GM12864 (cell line): ENCODE measurements around the gene SLC24A1.

ENCODE experiments used
- DNase-seq: peaks from one replicate; pipeline ENCODE4 v3.0.0-alpha.2; 2011; ENCODE audit warnings: low read depth
- H3K4me3 ChIP-seq: 2 replicates; pipeline ENCODE4 v1.5.1; 2011; ENCODE audit warnings: mild to moderate bottlenecking, low read depth, low read length, control low read depth
- TF ChIP-seq, protein P1 (sequence below): IDR thresholded peaks from 2 replicates; pipeline ENCODE4 v1.5.1; 2011; ENCODE audit warnings: low read depth, mild to moderate bottlenecking, moderate library complexity, low read length, control low read depth, inconsistent platforms; ENCODE audit errors: missing control alignments

Gene SLC24A1

DNA sequence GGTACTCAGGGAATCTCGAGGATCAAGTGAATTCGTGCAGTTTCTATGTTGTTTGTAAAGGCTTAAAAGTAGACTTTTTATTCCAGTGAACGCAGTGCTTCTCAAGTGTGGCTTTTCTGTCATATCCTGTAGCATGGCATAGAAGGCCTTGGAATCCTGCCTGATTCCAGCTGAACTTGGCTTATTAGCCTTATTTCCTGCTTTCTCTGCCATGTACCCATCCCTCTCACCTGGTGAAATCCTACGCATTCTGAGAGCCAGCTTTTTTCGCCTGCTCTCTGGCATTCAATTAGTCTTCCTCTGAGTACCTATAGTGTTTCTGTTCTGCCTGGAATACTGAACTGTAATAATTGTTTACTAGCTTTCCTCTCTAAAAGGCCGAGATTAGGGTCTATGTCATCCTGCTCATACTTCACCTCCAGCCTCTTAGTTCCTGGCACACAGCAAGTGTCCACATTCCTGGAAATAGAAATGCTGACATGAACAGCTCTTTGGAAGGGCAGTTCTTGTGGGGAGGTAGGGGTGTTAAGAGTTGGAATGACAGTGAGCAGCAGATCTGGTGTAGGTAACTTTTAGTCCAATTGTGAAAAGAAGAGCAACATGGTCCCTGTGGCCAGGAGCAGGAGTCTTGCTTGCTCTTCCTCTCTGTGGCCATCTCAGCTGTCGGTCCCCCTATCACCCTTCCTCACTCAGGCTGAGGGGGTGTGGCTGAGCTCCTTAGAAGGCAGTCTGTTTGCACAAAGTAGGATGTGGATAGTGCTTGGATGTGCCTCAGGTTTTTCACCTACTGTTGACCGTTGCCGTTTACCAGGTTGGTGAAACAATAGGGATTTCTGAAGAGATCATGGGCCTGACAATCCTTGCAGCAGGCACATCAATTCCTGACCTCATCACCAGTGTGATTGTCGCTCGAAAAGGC is 30.4 kb downstream of the SLC24A1 start:
- TF ChIP-seq, protein P1, sequence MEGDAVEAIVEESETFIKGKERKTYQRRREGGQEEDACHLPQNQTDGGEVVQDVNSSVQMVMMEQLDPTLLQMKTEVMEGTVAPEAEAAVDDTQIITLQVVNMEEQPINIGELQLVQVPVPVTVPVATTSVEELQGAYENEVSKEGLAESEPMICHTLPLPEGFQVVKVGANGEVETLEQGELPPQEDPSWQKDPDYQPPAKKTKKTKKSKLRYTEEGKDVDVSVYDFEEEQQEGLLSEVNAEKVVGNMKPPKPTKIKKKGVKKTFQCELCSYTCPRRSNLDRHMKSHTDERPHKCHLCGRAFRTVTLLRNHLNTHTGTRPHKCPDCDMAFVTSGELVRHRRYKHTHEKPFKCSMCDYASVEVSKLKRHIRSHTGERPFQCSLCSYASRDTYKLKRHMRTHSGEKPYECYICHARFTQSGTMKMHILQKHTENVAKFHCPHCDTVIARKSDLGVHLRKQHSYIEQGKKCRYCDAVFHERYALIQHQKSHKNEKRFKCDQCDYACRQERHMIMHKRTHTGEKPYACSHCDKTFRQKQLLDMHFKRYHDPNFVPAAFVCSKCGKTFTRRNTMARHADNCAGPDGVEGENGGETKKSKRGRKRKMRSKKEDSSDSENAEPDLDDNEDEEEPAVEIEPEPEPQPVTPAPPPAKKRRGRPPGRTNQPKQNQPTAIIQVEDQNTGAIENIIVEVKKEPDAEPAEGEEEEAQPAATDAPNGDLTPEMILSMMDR, result no peak
- DNase-seq, result no peak

DNA sequence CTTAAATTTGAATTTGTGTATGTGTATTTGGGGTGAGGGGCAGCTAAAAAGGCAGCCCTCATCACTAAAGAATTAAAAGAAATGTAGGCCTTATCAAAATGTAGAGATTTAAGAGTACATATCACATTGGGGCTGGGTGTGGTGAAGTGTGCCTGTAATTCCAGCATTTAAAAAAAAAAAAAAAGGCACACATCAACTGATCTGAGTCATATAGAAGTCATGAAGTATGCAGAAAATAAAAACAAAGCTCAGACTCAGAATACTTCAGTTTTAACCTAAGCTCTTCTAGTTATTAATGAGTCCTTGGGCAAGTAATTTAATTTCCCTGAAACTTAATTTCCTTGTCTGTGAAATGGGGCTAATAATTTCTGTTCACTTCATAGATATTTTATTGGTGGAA is 31.6 kb downstream of the SLC24A1 start:
- no peak overlapping the region for H3K4me3 ChIP-seq
- DNase-seq, result no peak
- TF ChIP-seq, protein P1, result no peak

More for the DNA sequence above, 30.4 kb downstream of the SLC24A1 start:
- no peak overlapping the region for H3K4me3 ChIP-seq

DNA sequence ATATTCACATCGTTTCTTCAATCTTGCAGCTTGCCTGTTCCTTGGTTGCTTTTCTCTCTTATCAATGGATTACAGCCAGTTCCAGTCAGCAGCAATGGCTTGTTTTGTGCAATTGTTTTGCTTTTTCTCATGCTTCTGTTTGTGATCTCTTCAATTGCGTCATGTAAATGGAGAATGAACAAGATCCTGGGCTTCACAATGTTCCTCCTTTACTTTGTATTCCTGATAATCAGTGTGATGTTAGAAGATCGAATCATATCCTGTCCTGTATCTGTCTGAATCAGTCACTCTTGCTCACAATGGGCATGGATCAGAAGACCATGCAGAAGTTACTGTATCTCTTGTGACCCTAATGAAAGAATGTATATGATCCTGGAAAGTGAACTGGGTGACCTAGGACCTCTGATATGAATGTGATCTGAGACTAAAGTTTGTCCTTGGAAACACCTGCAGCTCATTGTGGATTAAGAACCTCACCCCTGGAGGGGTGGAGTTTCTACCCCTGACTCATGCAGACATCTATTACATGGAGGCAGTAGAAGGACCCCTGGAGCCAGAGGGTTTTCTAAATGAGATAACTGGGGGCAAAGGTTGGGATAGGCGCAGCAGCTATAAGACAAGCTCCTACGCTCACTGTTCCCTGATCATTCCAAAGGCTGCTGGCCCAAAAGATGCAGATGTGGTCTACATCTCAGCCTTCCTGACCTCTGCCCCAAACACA is 32.2 kb downstream of the SLC24A1 start:
- DNase-seq, result no peak
- H3K4me3 ChIP-seq, result no peak overlapping the region
- TF ChIP-seq, protein P1, result no peak

DNA sequence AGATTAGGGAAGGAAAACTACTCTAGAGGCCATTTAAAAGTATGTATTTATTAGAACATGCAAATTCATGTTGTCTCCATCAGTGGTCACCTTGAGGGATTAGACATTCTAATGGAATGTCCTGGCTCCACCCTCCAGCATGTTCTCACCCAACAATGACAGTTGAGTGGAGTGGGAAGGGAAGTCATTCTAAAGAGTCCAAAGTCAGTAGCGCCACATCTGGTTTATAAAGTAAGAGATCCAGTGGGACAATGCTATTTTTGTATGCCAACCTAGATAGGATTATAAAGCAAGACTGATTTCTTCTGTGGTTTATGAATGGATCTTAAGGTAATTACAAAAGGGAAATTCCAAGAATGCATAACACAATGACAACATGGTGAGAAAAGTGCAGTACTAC is 33.3 kb downstream of the SLC24A1 start:
- TF ChIP-seq, protein P1, result no peak
- H3K4me3 ChIP-seq, result no peak overlapping the region
- DNase-seq, result no peak

DNA sequence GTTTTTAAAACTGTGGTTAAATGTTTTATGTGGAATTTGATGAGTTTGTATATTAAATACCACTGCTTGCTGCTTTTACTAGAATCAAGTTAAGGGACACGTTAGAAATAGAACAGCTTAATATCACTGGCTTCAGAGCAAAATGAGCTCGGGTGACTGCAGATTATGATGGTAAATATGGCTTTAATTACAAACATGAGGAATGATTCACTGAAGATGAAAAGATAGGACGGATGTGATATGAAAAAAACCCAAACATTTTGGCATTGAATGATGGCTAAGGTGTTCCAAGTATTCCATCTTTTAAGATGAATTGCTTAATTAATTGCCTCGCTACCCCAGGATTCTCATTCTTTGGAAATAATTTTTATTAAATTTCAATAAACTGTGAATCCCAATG is 33.7 kb downstream of the SLC24A1 start:
- TF ChIP-seq, protein P1, result no peak
- no peak for DNase-seq
- no peak overlapping the region for H3K4me3 ChIP-seq

DNA sequence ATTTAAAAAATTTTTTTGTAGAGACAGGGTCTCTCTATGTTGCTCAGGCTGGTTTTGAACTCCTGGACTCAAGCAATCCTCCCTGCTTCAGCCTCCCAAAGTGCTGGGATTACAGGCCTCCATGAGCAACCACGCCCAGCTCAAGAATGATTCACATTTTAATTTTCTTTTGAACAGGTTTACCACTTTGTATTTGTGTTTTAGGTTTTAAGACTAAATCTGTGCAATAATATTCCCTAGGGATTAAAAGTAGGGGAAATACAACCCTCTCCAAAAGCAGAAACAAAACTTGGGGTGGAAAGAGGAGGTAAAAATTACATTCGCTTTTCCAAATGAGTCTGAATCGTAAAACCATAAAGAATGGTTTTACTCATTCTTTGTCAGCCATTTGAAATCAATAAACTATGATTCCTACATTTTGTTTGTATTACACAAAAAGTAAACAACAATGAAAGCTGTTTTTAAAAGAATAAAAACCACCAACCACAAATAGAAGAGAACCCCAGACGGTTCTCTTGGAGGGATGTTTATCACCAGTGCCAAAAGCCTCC is 37.8 kb downstream of the SLC24A1 start:
- TF ChIP-seq, protein P1, result no peak
- no peak overlapping the region for H3K4me3 ChIP-seq

More for the DNA sequence above, 37.8 kb downstream of the SLC24A1 start:
- DNase-seq, result no peak
